ENCODE results near the gene SMC2. TPM values are rescaled to one million over a fixed set of nuclear protein-coding genes. Genes with fewer than 3 reads are reported as not detected.
A peak's percentile ranks its signal among the peaks of the same experiment; 100 is the strongest.

The SMC2 gene
- total RNA-seq, result 10 to 100 TPM; 58.8 to 68.3 TPM

GRCh38 chr9:104093647-104094533 is at the start of gene SMC2:
SMC2 (plus strand) TSS chr9:104094309; CDS start chr9:104095385, 1,076 bp downstream.
- H3K27ac Mint-ChIP-seq, result peak within 1 kb of the TSS; percentile 99
- no peaks in the 10 kb centered on the region for H3K27me3 Mint-ChIP-seq
- peak within 1 kb of the TSS; percentile 93 for H3K4me3 Mint-ChIP-seq
- H3K9me3 Mint-ChIP-seq, result no peaks in the 10 kb centered on the region
- peaks cover 15% of the 10 kb centered on the region for H3K4me1 Mint-ChIP-seq
- H3K36me3 Mint-ChIP-seq (ENCODE audit: low read depth), result peaks cover 34% of the 10 kb centered on the region
- ATAC-seq (replicated peaks), result peak; percentile 92

GRCh38 chr9:104068546-104068945 is 25.6 kb upstream of the SMC2 start:
- ATAC-seq (replicated peaks), result no peak
- H3K4me3 Mint-ChIP-seq, result no peak overlapping the region
- H3K27ac Mint-ChIP-seq, result no peak overlapping the region
- no peaks in the 10 kb centered on the region for H3K36me3 Mint-ChIP-seq (ENCODE audit: low read depth)
- no peaks in the 10 kb centered on the region for H3K4me1 Mint-ChIP-seq
- H3K27me3 Mint-ChIP-seq, result peaks cover 11% of the 10 kb centered on the region
- no peaks in the 10 kb centered on the region for H3K9me3 Mint-ChIP-seq

- Mint-ChIP-seq H3K4me3 (no peak overlapping the region), H3K4me1 (no peaks in the 10 kb centered on the region), H3K9me3 (no peaks in the 10 kb centered on the region), H3K36me3 (ENCODE audit: low read depth) (no peaks in the 10 kb centered on the region), H3K27ac (no peak overlapping the region), H3K27me3 (peaks cover 14% of the 10 kb centered on the region)
- no peak for ATAC-seq (replicated peaks)
Observed at GRCh38 chr9:104069288-104069687, 24.8 kb upstream of the SMC2 start.

GRCh38 chr9:104071589-104071988 is 22.5 kb upstream of the SMC2 start:
- Mint-ChIP-seq H3K36me3 (ENCODE audit: low read depth) (no peaks in the 10 kb centered on the region), H3K27me3 (peaks cover 18% of the 10 kb centered on the region)
- ATAC-seq (replicated peaks), result no peak

GRCh38 chr9:104073098-104073769 is 20.9 kb upstream of the SMC2 start:
- no peaks in the 10 kb centered on the region for H3K4me1 Mint-ChIP-seq
- peaks cover 20% of the 10 kb centered on the region for H3K27me3 Mint-ChIP-seq
- no peak overlapping the region for H3K4me3 Mint-ChIP-seq
- H3K9me3 Mint-ChIP-seq, result no peaks in the 10 kb centered on the region
- no peak for ATAC-seq (replicated peaks)
- no peak overlapping the region for H3K27ac Mint-ChIP-seq
- H3K36me3 Mint-ChIP-seq (ENCODE audit: low read depth), result no peaks in the 10 kb centered on the region

More at GRCh38 chr9:104071589-104071988, 22.5 kb upstream of the SMC2 start:
- H3K9me3 Mint-ChIP-seq, result no peaks in the 10 kb centered on the region
- H3K4me1 Mint-ChIP-seq, result no peaks in the 10 kb centered on the region
- no peak overlapping the region for H3K27ac Mint-ChIP-seq
- H3K4me3 Mint-ChIP-seq, result no peak overlapping the region

- Mint-ChIP-seq H3K4me3 (no peak overlapping the region), H3K9me3 (no peaks in the 10 kb centered on the region), H3K36me3 (ENCODE audit: low read depth) (no peaks in the 10 kb centered on the region), H3K27ac (no peak overlapping the region), H3K4me1 (no peaks in the 10 kb centered on the region), H3K27me3 (peaks cover 20% of the 10 kb centered on the region)
- ATAC-seq (replicated peaks), result no peak
Observed at GRCh38 chr9:104073770-104074133, 20.4 kb upstream of the SMC2 start.

- no peak for ATAC-seq (replicated peaks)
- no peak overlapping the region for H3K27ac Mint-ChIP-seq
- no peaks in the 10 kb centered on the region for H3K9me3 Mint-ChIP-seq
- H3K4me3 Mint-ChIP-seq, result no peak overlapping the region
- no peaks in the 10 kb centered on the region for H3K36me3 Mint-ChIP-seq (ENCODE audit: low read depth)
- peaks cover 20% of the 10 kb centered on the region for H3K27me3 Mint-ChIP-seq
- H3K4me1 Mint-ChIP-seq, result no peaks in the 10 kb centered on the region
Observed at GRCh38 chr9:104074876-104075275, 19.2 kb upstream of the SMC2 start.

GRCh38 chr9:104075801-104076753 is 18.0 kb upstream of the SMC2 start:
- H3K9me3 Mint-ChIP-seq, result no peaks in the 10 kb centered on the region
- H3K36me3 Mint-ChIP-seq (ENCODE audit: low read depth), result no peaks in the 10 kb centered on the region

GRCh38 chr9:104078596-104078995 is 15.5 kb upstream of the SMC2 start:
- Mint-ChIP-seq H3K36me3 (ENCODE audit: low read depth) (no peaks in the 10 kb centered on the region), H3K27me3 (peaks cover 13% of the 10 kb centered on the region), H3K27ac (no peak overlapping the region), H3K4me1 (no peaks in the 10 kb centered on the region), H3K4me3 (no peak overlapping the region), H3K9me3 (no peaks in the 10 kb centered on the region)
- no peak for ATAC-seq (replicated peaks)

More at GRCh38 chr9:104075801-104076753, 18.0 kb upstream of the SMC2 start:
- Mint-ChIP-seq H3K27ac (no peak overlapping the region), H3K27me3 (peaks cover 17% of the 10 kb centered on the region), H3K4me1 (no peaks in the 10 kb centered on the region), H3K4me3 (no peak overlapping the region)
- ATAC-seq (replicated peaks), result peak; percentile 19

- Mint-ChIP-seq H3K36me3 (ENCODE audit: low read depth) (no peaks in the 10 kb centered on the region), H3K4me1 (no peaks in the 10 kb centered on the region), H3K9me3 (no peaks in the 10 kb centered on the region), H3K27ac (no peak overlapping the region), H3K4me3 (no peak overlapping the region), H3K27me3 (peaks cover 8% of the 10 kb centered on the region)
- ATAC-seq (replicated peaks), result no peak
Observed at GRCh38 chr9:104080983-104081382, 13.1 kb upstream of the SMC2 start.

GRCh38 chr9:104082168-104082567 is 11.9 kb upstream of the SMC2 start:
- H3K27me3 Mint-ChIP-seq, result peaks cover 5% of the 10 kb centered on the region
- H3K9me3 Mint-ChIP-seq, result no peaks in the 10 kb centered on the region
- H3K4me3 Mint-ChIP-seq, result no peak overlapping the region
- H3K36me3 Mint-ChIP-seq (ENCODE audit: low read depth), result no peaks in the 10 kb centered on the region
- no peaks in the 10 kb centered on the region for H3K4me1 Mint-ChIP-seq
- H3K27ac Mint-ChIP-seq, result no peak overlapping the region
- no peak for ATAC-seq (replicated peaks)

GRCh38 chr9:104085525-104085924 is 8.6 kb upstream of the SMC2 start:
- Mint-ChIP-seq H3K9me3 (no peaks in the 10 kb centered on the region), H3K27me3 (peaks cover 5% of the 10 kb centered on the region), H3K4me1 (no peaks in the 10 kb centered on the region), H3K36me3 (ENCODE audit: low read depth) (no peaks in the 10 kb centered on the region), H3K27ac (no peak overlapping the region), H3K4me3 (no peak overlapping the region)
- no peak for ATAC-seq (replicated peaks)

GRCh38 chr9:104087894-104088293 is 6.2 kb upstream of the SMC2 start:
- Mint-ChIP-seq H3K4me1 (peaks cover 9% of the 10 kb centered on the region), H3K4me3 (no peak overlapping the region), H3K27ac (no peak overlapping the region), H3K9me3 (no peaks in the 10 kb centered on the region), H3K36me3 (ENCODE audit: low read depth) (no peaks in the 10 kb centered on the region), H3K27me3 (peaks cover 5% of the 10 kb centered on the region)
- no peak for ATAC-seq (replicated peaks)

- ATAC-seq (replicated peaks), result no peak
- Mint-ChIP-seq H3K27ac (no peak overlapping the region), H3K4me1 (peaks cover 9% of the 10 kb centered on the region), H3K4me3 (no peak overlapping the region), H3K36me3 (ENCODE audit: low read depth) (no peaks in the 10 kb centered on the region), H3K9me3 (no peaks in the 10 kb centered on the region), H3K27me3 (peaks cover 3% of the 10 kb centered on the region)
Observed at GRCh38 chr9:104088416-104088815, 5.7 kb upstream of the SMC2 start.

Measured in activated T-helper 17 cell treated with anti-CD3 and anti-CD28 coated beads, Interleukin-2, amount 50 U/mL, for 72 hours (primary cell).